ENCODE measurements around the gene RFX5. TPM values are rescaled to one million over a fixed set of nuclear protein-coding genes. Genes with fewer than 3 reads are reported as not detected.
A peak's percentile ranks its signal among the peaks of the same experiment; 100 is the strongest.

Gene RFX5
- total and polyA plus RNA-seq, 2 experiments from 2014 or later: 11.3 to 20.0 TPM

- Histone ChIP-seq H3K4me3 (peak within 1 kb of the TSS; percentile 47), H3K4me1 (ENCODE audit: insufficient read depth) (peaks cover 16% of the 10 kb centered on the region; the same call in 1 of the 2 replicates), H3K36me3 (ENCODE audit: low read depth) (no peaks in the 10 kb centered on the region), H3K9ac (no peak within 1 kb of the TSS), H3K27me3 (replicated peaks; ENCODE audit: insufficient read depth) (no peaks in the 10 kb centered on the region), H3K27ac (no peak within 1 kb of the TSS), H3F3A (ENCODE audit: insufficient read depth) (no peaks in the 10 kb centered on the region), H2AFZ (peak within 1 kb of the TSS; percentile 75), H3K9me3 (ENCODE audit: low read depth) (no peaks in the 10 kb centered on the region), H4K20me1 (ENCODE audit: insufficient read depth) (no peaks in the 10 kb centered on the region), H3K4me2 (ENCODE audit: unreplicated experiment) (peak within 1 kb of the TSS; percentile 59), H3K79me2 (ENCODE audit: insufficient read depth) (no peaks in the 10 kb centered on the region), H3K9me2 (ENCODE audit: insufficient read depth) (no peaks in the 10 kb centered on the region)
- TF ChIP-seq EZH2 (IDR thresholded peaks at IDR 0.05; ENCODE audit: insufficient read depth, poor library complexity, severe bottlenecking) (no peak), EZH2phosphoT487 (IDR thresholded peaks at IDR 0.05; ENCODE audit: insufficient read depth, low read depth) (no peak)
- peak; percentile 72 for DNase-seq
- WGBS, 2 experiments (ENCODE audit: low coverage in 1 of 2, low lambda C conversion rate in 2 of 2, missing lambda C conversion rate in 2 of 2): 16 to 18% methylated on average over 10 to 11 of the region's 11 CpGs
- in situ Hi-C loops (cut with MboI): no loop called here
These were observed 25.2 kb upstream of the RFX5 start, which contains the start of gene SELENBP1 for GRCh38 chr1:151372058-151372934. Gene SELENBP1 (minus strand): TSS chr1:151372705. CDS start chr1:151372641, 64 bp downstream.

- Histone ChIP-seq H3K9me2 (ENCODE audit: insufficient read depth) (no peaks in the 10 kb centered on the region), H3K4me2 (ENCODE audit: unreplicated experiment) (peak overlapping the region; percentile 49), H2AFZ (no peak overlapping the region), H3K36me3 (ENCODE audit: low read depth) (no peaks in the 10 kb centered on the region), H4K20me1 (ENCODE audit: insufficient read depth) (no peaks in the 10 kb centered on the region), H3K9me3 (ENCODE audit: low read depth) (no peaks in the 10 kb centered on the region), H3K27ac (no peak overlapping the region), H3K4me1 (ENCODE audit: insufficient read depth) (peaks cover 16% of the 10 kb centered on the region; the same call in 1 of the 2 replicates), H3K79me2 (ENCODE audit: insufficient read depth) (no peaks in the 10 kb centered on the region), H3K4me3 (0 out of 2 replicates have a peak overlapping the region, but pooled peaks have one; percentile 47), H3F3A (ENCODE audit: insufficient read depth) (no peaks in the 10 kb centered on the region), H3K27me3 (replicated peaks; ENCODE audit: insufficient read depth) (no peaks in the 10 kb centered on the region), H3K9ac (no peak overlapping the region)
- peak; percentile 70 for DNase-seq
- WGBS, 2 experiments (ENCODE audit: low coverage in 1 of 2, low lambda C conversion rate in 2 of 2, missing lambda C conversion rate in 2 of 2): 6 to 11% methylated on average over 9 of the region's 9 CpGs
- in situ Hi-C loops (cut with MboI): no loop called here
- TF ChIP-seq EZH2phosphoT487 (IDR thresholded peaks at IDR 0.05; ENCODE audit: insufficient read depth, low read depth) (no peak), EZH2 (IDR thresholded peaks at IDR 0.05; ENCODE audit: insufficient read depth, poor library complexity, severe bottlenecking) (no peak)
These were observed 24.5 kb upstream of the RFX5 start for GRCh38 chr1:151371370-151372057.

GRCh38 chr1:151370211-151370911, 23.3 kb upstream of the RFX5 start:
- no peaks in the 10 kb centered on the region for H3K36me3 ChIP-seq (ENCODE audit: low read depth)
- H3K9ac ChIP-seq: no peak overlapping the region
- no peaks in the 10 kb centered on the region for H3K9me2 ChIP-seq (ENCODE audit: insufficient read depth)
- H3K4me3 ChIP-seq: no peak overlapping the region
- H3K79me2 ChIP-seq (ENCODE audit: insufficient read depth): no peaks in the 10 kb centered on the region
- no peaks in the 10 kb centered on the region for H3K9me3 ChIP-seq (ENCODE audit: low read depth)
- no peak for DNase-seq
- no peak overlapping the region for H3K4me2 ChIP-seq (ENCODE audit: unreplicated experiment)
- WGBS, 2 experiments (ENCODE audit: low coverage in 1 of 2, low lambda C conversion rate in 2 of 2, missing lambda C conversion rate in 2 of 2): 74 to 78% methylated on average over 6 of the region's 6 CpGs
- no peaks in the 10 kb centered on the region for H4K20me1 ChIP-seq (ENCODE audit: insufficient read depth)
- in situ Hi-C loops (cut with MboI): no loop called here
- peaks cover 16% of the 10 kb centered on the region; the same call in 1 of the 2 replicates for H3K4me1 ChIP-seq (ENCODE audit: insufficient read depth)
- no peak overlapping the region for H3K27ac ChIP-seq
- no peaks in the 10 kb centered on the region for H3K27me3 ChIP-seq (replicated peaks; ENCODE audit: insufficient read depth)
- H3F3A ChIP-seq (ENCODE audit: insufficient read depth): no peaks in the 10 kb centered on the region
- no peak for TF ChIP-seq EZH2 (IDR thresholded peaks at IDR 0.05; ENCODE audit: insufficient read depth, poor library complexity, severe bottlenecking)
- no peak for TF ChIP-seq EZH2phosphoT487 (IDR thresholded peaks at IDR 0.05; ENCODE audit: insufficient read depth, low read depth)
- no peak overlapping the region for H2AFZ ChIP-seq

- H3K4me3 ChIP-seq: no peak overlapping the region
- no peaks in the 10 kb centered on the region for H3K79me2 ChIP-seq (ENCODE audit: insufficient read depth)
- no peak for DNase-seq
- no peaks in the 10 kb centered on the region for H3K36me3 ChIP-seq (ENCODE audit: low read depth)
- no peaks in the 10 kb centered on the region for H4K20me1 ChIP-seq (ENCODE audit: insufficient read depth)
- H3K9me3 ChIP-seq (ENCODE audit: low read depth): no peaks in the 10 kb centered on the region
- H3K9ac ChIP-seq: no peak overlapping the region
- TF ChIP-seq EZH2 (IDR thresholded peaks at IDR 0.05; ENCODE audit: insufficient read depth, poor library complexity, severe bottlenecking) (no peak), EZH2phosphoT487 (IDR thresholded peaks at IDR 0.05; ENCODE audit: insufficient read depth, low read depth) (no peak)
- 84 to 87% methylated on average over 15 of the region's 15 CpGs for WGBS, 2 experiments (ENCODE audit: low coverage in 1 of 2, low lambda C conversion rate in 2 of 2, missing lambda C conversion rate in 2 of 2)
- no peak overlapping the region for H3K4me2 ChIP-seq (ENCODE audit: unreplicated experiment)
- no peak overlapping the region for H3K27ac ChIP-seq
- H3K4me1 ChIP-seq (ENCODE audit: insufficient read depth): peaks cover 16% of the 10 kb centered on the region; the same call in 1 of the 2 replicates
- in situ Hi-C loops (cut with MboI): no loop called here
- H3F3A ChIP-seq (ENCODE audit: insufficient read depth): no peaks in the 10 kb centered on the region
- no peaks in the 10 kb centered on the region for H3K9me2 ChIP-seq (ENCODE audit: insufficient read depth)
- no peak overlapping the region for H2AFZ ChIP-seq
- H3K27me3 ChIP-seq (replicated peaks; ENCODE audit: insufficient read depth): no peaks in the 10 kb centered on the region
These were observed 22.6 kb upstream of the RFX5 start for GRCh38 chr1:151369621-151370048.
